Activated T-cell treated with anti-CD3 and anti-CD28 coated beads, Interleukin-2, amount 50 U/mL, for 24 hours (primary cell): ENCODE data around the gene LIX1.

Experiments used
- DNase-seq: peaks from one replicate; pipeline ENCODE4 v3.0.0-alpha.2; 2020
- H3K27ac Mint-ChIP-seq: 2 replicates; pipeline ENCODE4 v1.8.0; 2020; ENCODE audit warnings: mild to moderate bottlenecking, mixed read lengths
- H3K27me3 Mint-ChIP-seq: 2 replicates; pipeline ENCODE4 v1.8.0; 2020; ENCODE audit warnings: mixed read lengths
- H3K36me3 Mint-ChIP-seq: 2 replicates; pipeline ENCODE4 v1.8.0; 2020; ENCODE audit warnings: low read depth, mixed read lengths
- H3K4me1 Mint-ChIP-seq: 2 replicates; pipeline ENCODE4 v1.8.0; 2020; ENCODE audit warnings: low read depth, mixed read lengths
- H3K4me3 Mint-ChIP-seq: 2 replicates; pipeline ENCODE4 v1.8.0; 2020; ENCODE audit warnings: mild to moderate bottlenecking, moderate library complexity, mixed read lengths
- H3K9me3 Mint-ChIP-seq: 2 replicates; pipeline ENCODE4 v1.8.0; 2020; ENCODE audit warnings: mixed read lengths

Gene LIX1

DNA sequence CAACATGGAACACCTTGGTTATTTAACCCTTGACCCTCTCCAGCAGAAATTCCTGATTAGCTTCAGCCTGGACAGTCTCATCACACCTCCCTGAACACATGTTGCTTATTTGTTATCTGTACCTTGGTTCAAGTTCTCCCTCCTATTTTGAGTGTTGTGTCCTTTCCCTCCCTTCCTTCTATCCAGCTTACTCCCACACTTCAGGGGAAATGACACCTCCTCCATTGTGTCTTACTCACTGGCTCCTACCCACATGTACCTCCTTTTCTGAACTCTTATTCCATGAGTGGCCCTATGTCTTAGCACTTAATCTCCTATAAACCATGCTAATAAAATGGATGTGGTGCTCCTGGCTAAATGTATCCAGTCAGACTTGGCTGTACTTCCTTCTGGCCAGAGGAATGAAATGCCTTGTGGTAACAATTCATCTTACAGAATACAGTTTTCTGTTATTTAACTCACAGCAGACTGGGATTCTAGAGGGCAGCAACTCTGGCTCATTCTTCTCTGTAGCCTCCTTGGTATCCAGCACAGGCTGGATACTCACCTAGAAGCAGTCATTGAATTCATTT, 11.2 kb downstream of the LIX1 start:
- Mint-ChIP-seq H3K4me1 (peaks cover 9% of the 10 kb centered on the region), H3K36me3 (no peaks in the 10 kb centered on the region), H3K9me3 (no peaks in the 10 kb centered on the region)

DNA sequence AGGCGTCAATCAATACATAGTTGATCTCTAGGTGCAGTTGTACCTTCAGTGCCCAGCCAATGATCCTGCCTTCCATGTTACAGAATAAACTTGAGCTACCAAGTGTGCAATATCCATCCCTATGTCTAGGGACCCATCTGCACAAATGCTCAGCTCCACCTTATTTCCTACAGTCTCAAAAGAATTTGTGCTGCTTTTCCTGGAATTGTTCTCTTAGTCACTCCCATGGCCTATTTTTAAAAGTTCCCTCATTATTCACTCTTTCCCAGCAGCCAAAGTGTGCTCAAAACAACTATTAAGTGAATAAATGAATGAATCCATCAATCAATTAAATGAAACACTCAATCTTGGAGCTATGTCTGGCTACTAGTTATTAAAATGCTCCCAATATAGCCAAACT, 14.7 kb downstream of the LIX1 start:
- Mint-ChIP-seq H3K9me3 (no peaks in the 10 kb centered on the region), H3K27ac (no peak overlapping the region), H3K4me3 (no peak overlapping the region), H3K4me1 (peaks cover 3% of the 10 kb centered on the region), H3K27me3 (peaks cover 6% of the 10 kb centered on the region), H3K36me3 (no peaks in the 10 kb centered on the region)
- DNase-seq = no peak

More for the DNA sequence above, 11.2 kb downstream of the LIX1 start:
- H3K27ac Mint-ChIP-seq = no peak overlapping the region
- peaks cover 4% of the 10 kb centered on the region for H3K27me3 Mint-ChIP-seq
- no peak overlapping the region for H3K4me3 Mint-ChIP-seq
- DNase-seq = no peak

DNA sequence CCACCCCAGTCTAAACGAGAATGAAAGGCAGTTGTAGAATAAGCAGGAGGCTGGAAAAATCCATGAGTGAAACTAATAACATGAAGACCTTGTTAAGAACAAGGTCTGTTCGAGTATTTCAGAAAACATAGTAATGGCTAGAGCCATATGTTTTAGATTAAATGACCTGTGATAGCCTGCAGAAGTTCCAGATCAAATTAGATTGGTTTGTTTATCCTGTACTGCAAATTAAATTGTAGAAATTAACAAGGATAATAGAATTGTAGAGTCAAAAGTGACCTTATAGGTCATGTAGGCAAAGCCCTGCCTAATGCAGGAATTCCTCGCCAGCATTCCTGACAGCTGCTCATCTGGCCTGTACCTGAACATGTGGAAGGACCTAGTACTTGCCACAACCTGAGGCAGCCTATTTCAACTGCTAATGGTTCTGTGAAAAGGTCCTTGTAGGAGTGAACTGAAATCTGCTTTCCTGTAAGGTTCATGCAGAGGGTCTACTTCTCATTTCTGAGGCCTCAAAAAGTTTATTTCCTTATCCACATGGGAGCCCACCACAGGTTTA, 17.2 kb downstream of the LIX1 start:
- no peak for DNase-seq
- H3K9me3 Mint-ChIP-seq = no peaks in the 10 kb centered on the region
- no peaks in the 10 kb centered on the region for H3K36me3 Mint-ChIP-seq
- H3K27ac Mint-ChIP-seq = no peak overlapping the region
- H3K27me3 Mint-ChIP-seq = peaks cover 3% of the 10 kb centered on the region
- no peak overlapping the region for H3K4me3 Mint-ChIP-seq
- H3K4me1 Mint-ChIP-seq = peaks cover 2% of the 10 kb centered on the region

DNA sequence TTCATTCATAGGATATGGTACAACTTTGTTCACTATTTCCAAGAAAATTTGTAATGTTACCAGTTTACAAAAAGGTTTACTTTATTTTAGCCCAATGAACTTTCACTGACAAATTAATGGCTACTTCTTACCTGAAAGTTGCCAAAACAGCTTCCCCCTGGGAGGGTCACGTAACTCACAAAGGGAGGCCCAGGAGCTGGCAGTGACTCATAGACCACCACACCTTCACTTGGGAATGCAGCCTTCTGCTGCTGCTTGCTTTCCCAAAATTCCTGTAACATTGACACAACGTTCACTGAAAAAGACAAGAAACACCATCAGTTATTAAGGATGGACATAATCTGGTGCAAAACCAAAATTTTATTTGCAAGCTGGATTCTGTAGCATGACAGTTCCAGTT, 18.1 kb downstream of the LIX1 start:
- no peak for DNase-seq
- no peak overlapping the region for H3K27ac Mint-ChIP-seq
- no peaks in the 10 kb centered on the region for H3K9me3 Mint-ChIP-seq
- no peak overlapping the region for H3K4me3 Mint-ChIP-seq
- H3K4me1 Mint-ChIP-seq = peaks cover 2% of the 10 kb centered on the region
- H3K27me3 Mint-ChIP-seq = peaks cover 3% of the 10 kb centered on the region
- H3K36me3 Mint-ChIP-seq = no peaks in the 10 kb centered on the region

DNA sequence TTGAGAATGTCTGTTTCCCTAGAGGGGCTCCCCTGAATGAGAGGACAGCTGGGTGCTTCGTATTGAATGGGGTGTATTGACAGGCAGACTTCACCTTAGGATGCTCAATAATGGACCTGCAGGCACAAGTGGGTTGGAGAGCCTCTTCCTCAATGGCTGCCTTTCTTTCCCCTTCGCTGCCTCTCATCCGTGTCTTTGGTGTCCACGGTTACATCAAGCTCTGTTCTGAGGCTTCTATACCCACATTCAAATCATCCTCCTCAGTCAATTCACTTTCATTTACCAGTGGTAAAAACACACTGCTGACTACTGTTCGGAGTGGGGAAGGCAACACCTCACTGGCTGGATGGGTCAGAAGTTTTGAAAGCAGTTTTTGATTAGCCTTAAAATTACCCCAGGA, 20.6 kb downstream of the LIX1 start:
- no peak overlapping the region for H3K4me3 Mint-ChIP-seq
- no peaks in the 10 kb centered on the region for H3K9me3 Mint-ChIP-seq
- no peaks in the 10 kb centered on the region for H3K36me3 Mint-ChIP-seq
- H3K27me3 Mint-ChIP-seq = peaks cover 3% of the 10 kb centered on the region
- no peak for DNase-seq
- no peaks in the 10 kb centered on the region for H3K4me1 Mint-ChIP-seq
- H3K27ac Mint-ChIP-seq = no peak overlapping the region

DNA sequence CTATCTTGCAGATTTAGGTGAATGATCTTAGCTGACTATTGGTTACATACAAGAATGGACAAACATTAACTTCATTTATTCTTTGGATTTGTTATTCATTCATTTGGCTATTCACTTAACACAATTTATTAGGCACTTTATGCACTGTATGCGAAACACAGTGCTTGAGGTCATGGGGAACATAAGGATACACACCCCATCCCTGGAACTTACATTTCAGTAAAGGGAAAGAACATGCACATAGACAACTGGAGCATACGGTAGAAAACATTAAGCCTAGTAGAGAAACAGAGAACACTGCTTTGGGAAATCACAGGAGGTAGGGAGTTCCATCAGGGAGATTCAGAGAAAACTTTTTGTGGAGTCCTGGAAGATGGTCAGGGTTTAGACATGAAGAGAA, 22.2 kb downstream of the LIX1 start:
- Mint-ChIP-seq H3K27me3 (no peaks in the 10 kb centered on the region), H3K36me3 (no peaks in the 10 kb centered on the region), H3K4me1 (no peaks in the 10 kb centered on the region), H3K27ac (no peak overlapping the region), H3K9me3 (no peaks in the 10 kb centered on the region), H3K4me3 (no peak overlapping the region)
- DNase-seq = no peak

DNA sequence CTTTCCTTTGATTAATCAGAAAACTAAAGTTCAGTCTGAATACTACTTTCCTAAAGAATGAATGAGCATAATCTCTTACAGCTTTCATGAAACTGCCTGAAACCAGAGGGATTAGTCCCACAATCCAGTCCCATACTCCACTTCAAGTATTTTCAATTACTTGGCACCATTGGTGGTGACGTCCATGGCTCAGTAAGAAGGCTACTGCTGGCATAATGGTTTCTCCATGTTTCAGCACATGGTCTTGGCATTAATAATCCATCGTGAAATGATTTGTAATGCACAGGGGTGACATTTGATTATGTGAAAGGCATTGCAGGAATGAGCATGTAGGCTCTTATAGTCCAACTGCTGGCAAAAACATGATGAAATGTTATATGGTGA, 23.4 kb downstream of the LIX1 start:
- Mint-ChIP-seq H3K9me3 (no peaks in the 10 kb centered on the region), H3K27me3 (no peaks in the 10 kb centered on the region), H3K36me3 (no peaks in the 10 kb centered on the region), H3K27ac (no peak overlapping the region), H3K4me1 (no peaks in the 10 kb centered on the region), H3K4me3 (no peak overlapping the region)
- DNase-seq = no peak

DNA sequence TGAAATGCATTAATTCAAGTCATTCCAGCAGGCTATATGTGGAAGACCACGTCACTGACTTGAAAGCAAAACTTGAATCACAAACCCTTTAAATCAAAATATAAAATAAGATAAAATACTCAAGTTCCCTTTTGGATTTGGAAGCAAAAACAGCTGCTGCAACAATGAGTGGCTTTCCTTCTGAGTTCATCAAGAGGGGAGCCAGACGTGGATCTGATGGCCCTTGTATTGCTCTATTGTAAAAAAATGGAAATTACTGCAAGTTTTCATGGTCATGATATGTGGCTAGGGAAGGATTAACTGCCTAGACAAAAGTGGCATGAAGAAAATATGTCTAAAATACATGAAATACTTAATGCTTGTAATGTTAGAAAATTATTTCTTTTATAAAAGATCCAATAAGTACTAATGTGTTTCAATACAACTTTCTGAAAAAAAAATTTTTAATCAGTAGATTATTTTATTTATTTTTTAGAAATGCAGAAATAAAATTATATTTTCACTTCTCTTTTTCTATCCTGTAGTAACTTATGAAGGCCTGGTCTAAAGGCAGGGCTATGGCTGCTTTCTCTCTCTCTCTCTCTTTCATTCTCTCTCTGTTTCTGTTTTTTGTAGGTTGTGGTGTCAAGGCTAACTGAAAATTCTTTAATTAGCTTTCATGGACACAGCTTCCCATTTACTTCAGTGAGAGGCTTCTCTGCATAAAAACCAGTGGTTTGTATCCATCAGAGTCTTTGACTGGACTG, 24.0 kb downstream of the LIX1 start:
- Mint-ChIP-seq H3K27me3 (no peaks in the 10 kb centered on the region), H3K4me1 (no peaks in the 10 kb centered on the region), H3K9me3 (no peaks in the 10 kb centered on the region), H3K4me3 (no peak overlapping the region), H3K36me3 (no peaks in the 10 kb centered on the region), H3K27ac (no peak overlapping the region)
- DNase-seq = no peak

DNA sequence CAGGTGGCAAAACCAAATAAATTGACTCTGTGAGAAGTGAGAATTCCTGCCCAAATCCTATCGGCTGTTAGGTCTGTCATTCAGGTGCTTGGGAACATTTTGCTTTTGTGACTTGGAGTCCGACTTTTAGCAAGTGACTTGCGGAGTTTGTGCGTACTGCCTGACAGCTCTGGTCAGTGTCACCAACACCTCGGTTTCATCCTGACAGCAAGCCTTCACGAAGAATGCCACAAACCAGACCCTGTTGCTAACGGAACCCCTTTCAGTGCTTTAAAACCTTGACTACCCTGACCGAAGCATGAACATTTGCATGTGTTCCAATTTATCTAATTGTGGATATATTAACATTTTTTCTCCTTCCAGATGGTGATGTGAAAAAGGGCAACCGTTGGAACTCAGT, 26.5 kb downstream of the LIX1 start:
- no peaks in the 10 kb centered on the region for H3K9me3 Mint-ChIP-seq
- peaks cover 8% of the 10 kb centered on the region for H3K4me1 Mint-ChIP-seq
- no peak overlapping the region for H3K27ac Mint-ChIP-seq
- H3K36me3 Mint-ChIP-seq = no peaks in the 10 kb centered on the region
- H3K27me3 Mint-ChIP-seq = no peaks in the 10 kb centered on the region
- no peak overlapping the region for H3K4me3 Mint-ChIP-seq
- DNase-seq = no peak

DNA sequence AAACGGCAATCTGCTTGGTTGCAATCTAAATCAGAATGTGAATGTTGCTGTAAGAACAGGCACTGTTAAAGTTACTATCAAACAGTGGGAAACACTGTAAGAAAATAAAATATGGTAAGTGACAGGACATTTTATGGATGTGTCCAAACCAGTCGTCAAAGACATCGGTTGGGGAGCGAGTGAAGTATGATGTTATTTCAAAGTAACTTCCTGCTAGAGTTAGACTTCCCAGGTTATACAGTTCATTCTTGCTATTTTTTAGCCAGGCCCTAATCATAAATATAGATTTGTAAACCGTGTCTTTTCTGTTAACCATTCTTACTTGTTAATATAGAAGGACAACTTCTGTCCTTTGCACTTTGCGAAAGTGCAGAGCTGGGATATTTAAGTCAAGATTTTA, 30.2 kb downstream of the LIX1 start:
- H3K4me3 Mint-ChIP-seq = no peak overlapping the region
- H3K27ac Mint-ChIP-seq = no peak overlapping the region
- H3K4me1 Mint-ChIP-seq = peaks cover 8% of the 10 kb centered on the region
- no peak for DNase-seq
- no peaks in the 10 kb centered on the region for H3K36me3 Mint-ChIP-seq
- H3K27me3 Mint-ChIP-seq = no peaks in the 10 kb centered on the region
- no peaks in the 10 kb centered on the region for H3K9me3 Mint-ChIP-seq

DNA sequence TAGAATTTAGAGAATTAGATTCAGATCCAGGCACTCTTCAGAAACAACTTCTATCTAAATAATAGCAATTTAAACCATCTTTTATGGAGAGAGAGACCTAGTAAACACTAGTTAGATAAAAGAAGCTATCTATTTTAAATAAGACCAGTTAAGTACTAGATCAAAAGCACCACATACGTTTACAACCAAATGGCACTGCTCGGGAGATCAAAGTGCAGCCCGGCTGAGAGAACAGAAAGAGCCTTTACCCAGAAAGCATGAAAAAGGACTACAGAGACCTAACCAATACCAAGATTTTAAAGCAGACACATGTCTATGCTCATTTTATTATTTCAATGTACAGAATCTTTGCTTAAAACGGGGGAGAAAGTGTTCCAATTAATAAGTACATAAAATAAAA, 30.8 kb downstream of the LIX1 start:
- no peak overlapping the region for H3K27ac Mint-ChIP-seq
- no peaks in the 10 kb centered on the region for H3K27me3 Mint-ChIP-seq
- DNase-seq = no peak
- no peaks in the 10 kb centered on the region for H3K36me3 Mint-ChIP-seq
- H3K9me3 Mint-ChIP-seq = no peaks in the 10 kb centered on the region
- H3K4me1 Mint-ChIP-seq = peaks cover 8% of the 10 kb centered on the region
- no peak overlapping the region for H3K4me3 Mint-ChIP-seq

DNA sequence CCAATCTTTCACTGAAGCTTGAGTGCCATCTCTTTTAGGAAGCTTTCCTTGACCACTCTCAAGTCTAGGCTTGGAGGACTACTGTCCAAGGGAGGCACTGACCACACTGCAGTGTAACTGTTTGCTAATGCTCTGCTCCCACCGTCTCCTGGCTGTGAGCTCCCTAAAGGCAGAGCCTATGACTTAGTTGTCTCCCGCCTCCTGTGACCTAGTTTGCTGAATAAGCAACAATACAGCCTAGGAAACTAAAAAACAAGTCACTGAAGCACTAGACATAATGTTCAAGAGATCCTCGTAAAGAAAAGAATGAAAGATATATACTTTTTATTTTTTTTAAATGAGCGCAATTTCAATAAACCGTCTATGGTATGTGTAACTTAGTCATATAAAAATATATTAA, 31.4 kb downstream of the LIX1 start:
- Mint-ChIP-seq H3K27ac (no peak overlapping the region), H3K4me3 (no peak overlapping the region)
- DNase-seq = no peak

DNA sequence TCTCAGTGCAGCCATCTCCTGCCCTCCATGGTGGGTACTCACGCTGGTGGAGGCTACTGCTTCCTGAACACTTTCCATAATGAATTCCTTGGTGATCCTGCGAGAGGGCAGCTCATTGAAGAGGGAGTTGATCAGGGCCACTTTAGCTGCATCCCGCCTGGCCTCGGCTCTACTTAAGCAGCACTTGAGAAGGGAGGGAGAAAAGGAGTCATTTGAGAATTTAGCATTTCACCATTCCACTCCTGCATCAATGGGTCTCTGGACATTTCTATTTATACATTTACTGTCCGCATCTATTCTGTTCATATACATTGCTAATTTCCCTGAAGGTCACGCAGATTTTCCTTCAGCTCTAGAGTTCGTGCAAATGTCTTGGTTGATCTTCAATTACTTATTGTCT, 35.1 kb downstream of the LIX1 start:
- no peaks in the 10 kb centered on the region for H3K36me3 Mint-ChIP-seq
- H3K27ac Mint-ChIP-seq = no peak overlapping the region
- no peak overlapping the region for H3K4me3 Mint-ChIP-seq
- DNase-seq = no peak
- no peaks in the 10 kb centered on the region for H3K27me3 Mint-ChIP-seq
- peaks cover 8% of the 10 kb centered on the region for H3K4me1 Mint-ChIP-seq
- H3K9me3 Mint-ChIP-seq = no peaks in the 10 kb centered on the region

More for the DNA sequence above, 31.4 kb downstream of the LIX1 start:
- H3K27me3 Mint-ChIP-seq = no peaks in the 10 kb centered on the region
- peaks cover 8% of the 10 kb centered on the region for H3K4me1 Mint-ChIP-seq
- no peaks in the 10 kb centered on the region for H3K9me3 Mint-ChIP-seq
- no peaks in the 10 kb centered on the region for H3K36me3 Mint-ChIP-seq

DNA sequence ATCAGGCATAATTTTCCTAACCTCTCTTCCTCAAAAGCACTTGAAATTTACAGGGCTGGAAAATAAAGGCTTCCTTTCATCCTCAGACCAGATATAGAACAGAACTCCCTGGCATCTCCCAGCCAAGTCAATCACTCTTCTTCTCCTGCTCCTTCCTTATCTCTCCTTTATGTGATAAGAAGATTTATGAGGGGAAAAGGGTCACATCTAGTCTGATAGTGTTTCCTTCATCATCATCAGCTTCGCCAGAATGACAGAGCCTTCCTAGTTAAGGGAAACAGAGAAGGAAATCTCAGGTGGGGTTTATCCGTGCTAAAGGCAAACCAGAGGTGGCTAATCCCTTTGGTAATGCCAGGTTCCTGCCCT, 36.2 kb downstream of the LIX1 start:
- no peak overlapping the region for H3K27ac Mint-ChIP-seq
- H3K4me3 Mint-ChIP-seq = no peak overlapping the region
- H3K4me1 Mint-ChIP-seq = no peaks in the 10 kb centered on the region
- DNase-seq = no peak
- no peaks in the 10 kb centered on the region for H3K9me3 Mint-ChIP-seq
- no peaks in the 10 kb centered on the region for H3K36me3 Mint-ChIP-seq
- no peaks in the 10 kb centered on the region for H3K27me3 Mint-ChIP-seq

DNA sequence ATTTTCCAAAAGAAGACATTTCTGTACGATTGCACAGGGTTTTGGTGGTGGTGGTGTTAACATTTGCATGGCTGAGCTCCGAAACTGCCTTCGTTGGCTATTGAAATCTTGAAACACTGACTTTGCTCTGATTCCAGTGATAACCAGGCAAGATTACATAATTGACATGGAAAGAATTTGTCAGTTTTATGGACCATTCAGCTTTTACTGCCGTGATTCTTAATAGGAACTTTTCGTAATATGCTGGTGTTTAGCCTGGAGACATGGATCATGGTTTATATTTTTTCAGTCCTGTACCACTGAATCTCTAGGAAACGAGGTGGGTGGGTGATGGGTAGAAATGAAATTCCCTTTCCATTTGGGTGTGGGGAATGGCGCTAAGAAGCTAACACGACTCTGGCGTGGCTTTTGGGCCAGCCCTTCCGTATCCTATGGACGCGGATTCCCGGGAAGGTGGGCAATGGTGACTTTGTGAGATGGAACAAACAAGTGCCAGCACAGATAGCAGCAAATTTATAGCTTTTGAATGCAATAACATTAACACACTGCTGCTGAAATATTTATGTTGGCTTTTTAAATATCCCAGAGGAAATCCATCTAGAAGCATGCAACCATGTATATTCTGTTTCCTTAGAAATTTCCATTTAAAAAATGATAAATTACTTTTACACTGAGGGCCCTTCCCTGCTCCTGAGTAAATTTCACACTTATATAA, 36.8 kb downstream of the LIX1 start:
- no peak overlapping the region for H3K27ac Mint-ChIP-seq
- no peaks in the 10 kb centered on the region for H3K4me1 Mint-ChIP-seq
- no peaks in the 10 kb centered on the region for H3K36me3 Mint-ChIP-seq
- no peak for DNase-seq
- no peaks in the 10 kb centered on the region for H3K9me3 Mint-ChIP-seq
- H3K4me3 Mint-ChIP-seq = no peak overlapping the region
- no peaks in the 10 kb centered on the region for H3K27me3 Mint-ChIP-seq
